IMR-90 (cell line): Measurements from ENCODE around the gene DIP2C. TPM values are rescaled to one million over a fixed set of nuclear protein-coding genes. Genes with fewer than 3 reads are reported as not detected.
A peak's percentile ranks its signal among the peaks of the same experiment; 100 is the strongest.

Experiments
- ATAC-seq: fragments of 200-7000 bp; cut with Tn5 transposase; 2 replicates; pipeline ENCODE4 v1.9.1; 2020; ENCODE audit warnings: low read depth, mild to moderate bottlenecking, moderate library complexity
- BruUV-seq: library from RNA; stranded (reverse); fragments of 400-500 nt; replicated peaks from 2 replicates; lab custom pipeline; 2021; lab: Mats Ljungman, UMichigan
- CTCF ChIA-PET: fragments of 300-600 bp; formaldehyde crosslinking; extraction: SDS; loops from one replicate; lab custom pipeline; 2021; ENCODE audit warnings: antibody characterized with exemption; lab: Yijun Ruan, JAX
- POLR2A ChIA-PET: fragments of 300-600 bp; sonication (Branson Sonifier 250); formaldehyde crosslinking; loops from one replicate; lab custom pipeline; 2022; ENCODE audit warnings: antibody characterized with exemption; ENCODE audit not compliant: unreplicated experiment; lab: Charles Lee
- DNase-seq: peaks from one replicate; pipeline ENCODE4 v3.0.0; 2013
- H2AFZ ChIP-seq: replicated peaks from 2 replicates; pipeline ENCODE3; 2013; ENCODE audit warnings: low read length, mild to moderate bottlenecking; ENCODE audit not compliant: poor library complexity
- H2AK5ac ChIP-seq: 2 replicates; pipeline ENCODE4 v1.6.1; 2013; ENCODE audit warnings: low read depth, low read length, inconsistent platforms
- H2AK9ac ChIP-seq: replicated peaks from 2 replicates; pipeline ENCODE3; 2013; ENCODE audit warnings: mild to moderate bottlenecking, low read depth, low read length, moderate library complexity; ENCODE audit not compliant: poor library complexity
- H2BK120ac ChIP-seq: 2 replicates; pipeline ENCODE4 v1.6.1; 2013; ENCODE audit warnings: low read depth, low read length, inconsistent platforms
- H2BK15ac ChIP-seq: 3 replicates; pipeline ENCODE4 v1.6.1; 2013; ENCODE audit warnings: low read depth, low read length, inconsistent platforms
- H2BK20ac ChIP-seq: 2 replicates; pipeline ENCODE4 v1.6.1; 2013; ENCODE audit warnings: low read depth, mild to moderate bottlenecking, inconsistent platforms, low read length, moderate library complexity
- H2BK5ac ChIP-seq: 2 replicates; pipeline ENCODE4 v1.6.1; 2013; ENCODE audit warnings: mild to moderate bottlenecking, low read depth, low read length, inconsistent platforms; ENCODE audit not compliant: poor library complexity, severe bottlenecking
- H3K14ac ChIP-seq: replicated peaks from 2 replicates; pipeline ENCODE4 v1.6.1; 2013; ENCODE audit warnings: low read depth, low read length, inconsistent platforms
- H3K18ac ChIP-seq: 2 replicates; pipeline ENCODE4 v1.6.1; 2013; ENCODE audit warnings: low read depth, low read length, control low read depth
- H3K23ac ChIP-seq: 2 replicates; pipeline ENCODE4 v1.6.1; 2013; ENCODE audit warnings: low read depth, low read length, inconsistent platforms
- H3K27ac ChIP-seq: 2 replicates; pipeline ENCODE4 v1.5.1; 2013; ENCODE audit warnings: mild to moderate bottlenecking, control low read depth, low read length; ENCODE audit not compliant: insufficient read depth
- H3K27me3 ChIP-seq: 2 replicates; pipeline ENCODE4 v1.6.1; 2013; ENCODE audit warnings: low read length; ENCODE audit not compliant: control insufficient read depth, insufficient read depth
- H3K36me3 ChIP-seq: 2 replicates; pipeline ENCODE4 v1.6.1; 2013; ENCODE audit warnings: low read length, mixed read lengths; ENCODE audit not compliant: control insufficient read depth, insufficient read depth
- H3K4ac ChIP-seq: 2 replicates; pipeline ENCODE4 v1.6.1; 2013; ENCODE audit warnings: low read depth, low read length, inconsistent platforms
- H3K4me1 ChIP-seq: 2 replicates; pipeline ENCODE4 v1.6.1; 2013; ENCODE audit warnings: low read length, mixed read lengths; ENCODE audit not compliant: control insufficient read depth, insufficient read depth
- H3K4me2 ChIP-seq: 2 replicates; pipeline ENCODE4 v1.6.1; 2013; ENCODE audit warnings: low read depth, mild to moderate bottlenecking, control low read depth, low read length, moderate library complexity
- H3K4me3 ChIP-seq: 2 replicates; pipeline ENCODE4 v1.5.1; 2013; ENCODE audit warnings: low read depth, mild to moderate bottlenecking, control low read depth, low read length, moderate library complexity; ENCODE audit not compliant: insufficient read depth
- H3K56ac ChIP-seq: 2 replicates; pipeline ENCODE4 v1.6.1; 2013; ENCODE audit warnings: low read length, inconsistent platforms; ENCODE audit not compliant: insufficient read depth; ENCODE audit errors: extremely low read depth
- H3K79me1 ChIP-seq, 2 experiments: 2 replicates each; pipeline ENCODE4 v1.6.1; 2013; ENCODE audit warnings: low read length in 2 of 2, inconsistent platforms in 1 of 2, low read depth in 1 of 2
- H3K9ac ChIP-seq: 2 replicates; pipeline ENCODE4 v1.6.1; 2013; ENCODE audit warnings: low read depth, low read length, control low read depth
- H3K9me1 ChIP-seq: 2 replicates; pipeline ENCODE4 v1.6.1; 2013; ENCODE audit warnings: low read length, inconsistent platforms; ENCODE audit not compliant: insufficient read depth
- H3K9me3 ChIP-seq: 2 replicates; pipeline ENCODE4 v1.6.1; 2013; ENCODE audit warnings: low read length; ENCODE audit not compliant: control insufficient read depth, insufficient read depth
- H4K20me1 ChIP-seq: 2 replicates; pipeline ENCODE4 v1.6.1; 2013; ENCODE audit warnings: low read length, inconsistent platforms; ENCODE audit not compliant: insufficient read depth
- H4K5ac ChIP-seq: 2 replicates; pipeline ENCODE4 v1.6.1; 2013; ENCODE audit warnings: mild to moderate bottlenecking, low read depth, low read length, control low read depth
- H4K8ac ChIP-seq, 2 experiments: 2 replicates each; pipeline ENCODE4 v1.6.1; 2013; ENCODE audit warnings: low read depth in 2 of 2, low read length in 2 of 2, control low read depth in 1 of 2, inconsistent platforms in 1 of 2
- H4K91ac ChIP-seq: 2 replicates; pipeline ENCODE4 v1.6.1; 2013; ENCODE audit warnings: low read depth, low read length, inconsistent platforms; ENCODE audit not compliant: insufficient read depth
- BHLHE40 ChIP-seq: fragments of 150-350 bp; IDR thresholded peaks from 2 replicates; pipeline ENCODE4 v1.6.1; 2016; ENCODE audit warnings: mild to moderate bottlenecking, low read depth, low read length
- CHD1 ChIP-seq: IDR thresholded peaks from 2 replicates; pipeline ENCODE4 v1.6.1; 2012; ENCODE audit warnings: low read depth, low read length, improper control_type of control experiment
- MAFK ChIP-seq: IDR thresholded peaks from 2 replicates; pipeline ENCODE4 v1.6.1; 2012; ENCODE audit warnings: low read depth, low read length, improper control_type of control experiment
- RCOR1 ChIP-seq: IDR thresholded peaks from 2 replicates; pipeline ENCODE4 v1.6.1; 2012; ENCODE audit warnings: mild to moderate bottlenecking, low read length, improper control_type of control experiment; ENCODE audit not compliant: insufficient replicate concordance
- SMC3 ChIP-seq: fragments of 150-350 bp; IDR thresholded peaks from 2 replicates; pipeline ENCODE4 v1.6.1; 2016; ENCODE audit warnings: low read depth, mild to moderate bottlenecking, antibody characterized with exemption, low read length, moderate library complexity
- WGBS, 2 experiments: methylation state at CpG; one replicate each; pipeline versions ENCODE4 v1.1.5 to v1.1.7; 2013; ENCODE audit warnings: missing lambda C conversion rate in 2 of 2; ENCODE audit not compliant: insufficient read length in 1 of 2; ENCODE audit errors: extremely low coverage in 2 of 2; 5-methylcytosine and 5-hydroxymethylcytosine counted together
- dilution Hi-C: fragments of 300-500 bp; cut with HindIII; formaldehyde crosslinking; loops from one replicate; pipeline ENCODE4 v1.14.3; 2018; ENCODE audit warnings: low sequenced_read_pairs; ENCODE audit not compliant: unreplicated experiment
- in situ Hi-C: fragments of 300-500 bp; cut with MboI; formaldehyde crosslinking; loops from 3 replicates; pipeline ENCODE4 v1.14.3; 2019; ENCODE audit warnings: low sequenced_read_pairs, inconsistent platforms, mixed read lengths
- intact Hi-C: fragments of 100-400 bp; cut with micrococcal nuclease; formaldehyde crosslinking; loops from 2 replicates; pipeline ENCODE4 v1.10.0; 2022
- polyA plus RNA-seq, 3 experiments: library from polyadenylated mRNA; depleted of rRNA; stranded (reverse); fragments of >200 nt; gene quantifications; 2 replicates each; pipeline ENCODE4 v1.2.3, GENCODE V29; 2012; ENCODE audit warnings: low replicate concordance in 1 of 3
- total RNA-seq: library from RNA; depleted of rRNA; stranded (reverse); fragments of >200 nt; gene quantifications from 2 replicates; pipeline ENCODE4 v1.2.3, GENCODE V29; 2012
- TF ChIP-seq, protein P1 (sequence below): conservative IDR thresholded peaks from 2 replicates; pipeline ENCODE4 v1.5.1; 2012; ENCODE audit warnings: mild to moderate bottlenecking, low read depth, low read length, improper control_type of control experiment

The DIP2C gene
- total and polyA plus RNA-seq, 2 of the 4 experiments (the other 2 are of a cell fraction): 8.6 to 17.3 TPM

DNA sequence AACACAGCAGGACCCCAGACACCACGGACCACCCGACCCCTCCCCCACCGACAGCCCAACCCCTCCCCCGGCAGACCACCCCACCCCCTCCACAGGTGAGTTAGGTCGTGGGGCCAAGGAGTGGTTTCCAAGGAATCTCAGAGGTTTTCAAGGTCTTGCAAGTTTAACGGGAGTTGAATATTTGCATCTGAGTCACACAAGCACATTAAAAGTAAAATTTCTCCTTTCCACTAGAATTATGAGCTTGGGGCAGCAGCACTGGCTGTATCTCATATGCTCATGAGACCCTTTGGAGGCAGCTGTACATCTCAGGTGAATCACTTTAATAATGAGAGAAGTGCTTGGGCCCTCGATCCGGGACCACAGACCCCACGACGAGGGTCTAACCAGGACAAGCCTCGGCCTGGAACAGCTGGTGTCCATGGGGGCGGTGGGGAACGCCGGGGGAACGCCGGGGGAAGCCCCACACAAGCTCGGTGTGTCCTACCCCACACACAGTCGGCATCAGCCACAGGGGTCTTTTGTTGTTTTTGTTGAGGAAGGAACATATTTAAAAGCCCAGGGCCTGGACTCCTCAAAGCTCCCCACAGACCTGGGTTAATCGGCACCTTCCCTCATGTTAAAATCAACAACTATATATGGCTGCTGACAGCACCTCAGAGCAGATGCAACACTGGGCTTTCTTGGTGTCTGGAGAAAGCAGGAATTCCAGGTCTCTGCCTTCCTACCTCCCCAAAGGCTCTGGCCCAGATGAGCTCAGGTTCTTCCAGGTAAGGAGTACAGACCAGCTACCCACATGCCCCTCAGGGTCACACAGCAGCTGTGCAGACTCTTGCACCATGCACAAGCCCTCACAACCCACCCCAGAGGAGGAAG lies 130.3 kb downstream of the DIP2C start:
- H3K36me3 ChIP-seq: no peaks in the 10 kb centered on the region
- H2BK20ac ChIP-seq: no peak overlapping the region
- dilution Hi-C loops (no loop called here), intact Hi-C loops (no loop called here), in situ Hi-C loops (no loop called here)
- BruUV-seq: no TSS peak
- H3K9me1 ChIP-seq: peaks cover 38% of the 10 kb centered on the region
- peaks cover 17% of the 10 kb centered on the region for H3K4me1 ChIP-seq
- H3K18ac ChIP-seq: no peak overlapping the region
- no peak overlapping the region for H3K4ac ChIP-seq
- ChIA-PET CTCF (no interaction called here), POLR2A (no interaction called here)
- ATAC-seq (no peak), DNase-seq (peak; percentile 35)
- H2BK120ac ChIP-seq: no peak overlapping the region
- no peak overlapping the region for H2AFZ ChIP-seq
- H3K4me2 ChIP-seq: no peak overlapping the region
- no peak overlapping the region for H3K9ac ChIP-seq
- H2AK5ac ChIP-seq: no peak overlapping the region
- no peak overlapping the region for H4K91ac ChIP-seq
- no peak overlapping the region for H3K23ac ChIP-seq
- peak overlapping the region; percentile 9 for H2AK9ac ChIP-seq
- H2BK15ac ChIP-seq: no peak overlapping the region
- H3K27me3 ChIP-seq: no peaks in the 10 kb centered on the region
- peaks cover 53 to 89% of the 10 kb centered on the region in 2 experiments for H3K79me1 ChIP-seq
- H4K20me1 ChIP-seq: peaks cover 92% of the 10 kb centered on the region
- H3K9me3 ChIP-seq: peaks cover 2% of the 10 kb centered on the region; the same call in 1 of the 2 replicates
- H3K14ac ChIP-seq: no peak overlapping the region
- no peak overlapping the region for H3K27ac ChIP-seq
- H2BK5ac ChIP-seq: no peak overlapping the region
- H4K5ac ChIP-seq: no peak overlapping the region
- no peak overlapping the region for H4K8ac ChIP-seq
- H3K56ac ChIP-seq: no peak overlapping the region
- TF ChIP-seq, protein P1, sequence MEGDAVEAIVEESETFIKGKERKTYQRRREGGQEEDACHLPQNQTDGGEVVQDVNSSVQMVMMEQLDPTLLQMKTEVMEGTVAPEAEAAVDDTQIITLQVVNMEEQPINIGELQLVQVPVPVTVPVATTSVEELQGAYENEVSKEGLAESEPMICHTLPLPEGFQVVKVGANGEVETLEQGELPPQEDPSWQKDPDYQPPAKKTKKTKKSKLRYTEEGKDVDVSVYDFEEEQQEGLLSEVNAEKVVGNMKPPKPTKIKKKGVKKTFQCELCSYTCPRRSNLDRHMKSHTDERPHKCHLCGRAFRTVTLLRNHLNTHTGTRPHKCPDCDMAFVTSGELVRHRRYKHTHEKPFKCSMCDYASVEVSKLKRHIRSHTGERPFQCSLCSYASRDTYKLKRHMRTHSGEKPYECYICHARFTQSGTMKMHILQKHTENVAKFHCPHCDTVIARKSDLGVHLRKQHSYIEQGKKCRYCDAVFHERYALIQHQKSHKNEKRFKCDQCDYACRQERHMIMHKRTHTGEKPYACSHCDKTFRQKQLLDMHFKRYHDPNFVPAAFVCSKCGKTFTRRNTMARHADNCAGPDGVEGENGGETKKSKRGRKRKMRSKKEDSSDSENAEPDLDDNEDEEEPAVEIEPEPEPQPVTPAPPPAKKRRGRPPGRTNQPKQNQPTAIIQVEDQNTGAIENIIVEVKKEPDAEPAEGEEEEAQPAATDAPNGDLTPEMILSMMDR: no peak
- no peak for TF ChIP-seq SMC3
- no peak for TF ChIP-seq MAFK
- TF ChIP-seq BHLHE40: no peak
- TF ChIP-seq RCOR1: no peak
- no peak for TF ChIP-seq CHD1
- WGBS, 2 experiments: no CpG with 5 or more reads among the region's 19 CpGs
- no peak overlapping the region for H3K4me3 ChIP-seq
